GM06990 (cell line): Measurements from ENCODE around the gene NLRP5.
"Not testable (repeated sequence)": the region's sequence is repeated elsewhere in the genome, so short reads cannot be mapped to it uniquely, and the experiment has no call there.

Experiments
- DNase-seq: peaks from one replicate; pipeline ENCODE4 v3.0.0-alpha.2; 2011; ENCODE audit not compliant: insufficient read length; ENCODE audit errors: extremely low read depth
- H3K27me3 ChIP-seq: replicated peaks from 2 replicates; pipeline ENCODE4 v1.6.0; 2011; ENCODE audit warnings: low read length; ENCODE audit not compliant: control insufficient read depth, insufficient read depth
- H3K36me3 ChIP-seq: 2 replicates; pipeline ENCODE4 v1.5.1; 2011; ENCODE audit warnings: low read length; ENCODE audit not compliant: control insufficient read depth, insufficient read depth
- H3K4me3 ChIP-seq: replicated peaks from 2 replicates; pipeline ENCODE4 v1.5.1; 2011; ENCODE audit warnings: low read depth, mild to moderate bottlenecking, control low read depth, low read length
- TF ChIP-seq, protein P1 (sequence below): IDR thresholded peaks from 2 replicates; pipeline ENCODE4 v1.5.1; 2011; ENCODE audit warnings: low read length, control low read depth, mild to moderate bottlenecking, inconsistent platforms; ENCODE audit not compliant: insufficient read depth, poor library complexity, severe bottlenecking

NLRP5 gene

DNA sequence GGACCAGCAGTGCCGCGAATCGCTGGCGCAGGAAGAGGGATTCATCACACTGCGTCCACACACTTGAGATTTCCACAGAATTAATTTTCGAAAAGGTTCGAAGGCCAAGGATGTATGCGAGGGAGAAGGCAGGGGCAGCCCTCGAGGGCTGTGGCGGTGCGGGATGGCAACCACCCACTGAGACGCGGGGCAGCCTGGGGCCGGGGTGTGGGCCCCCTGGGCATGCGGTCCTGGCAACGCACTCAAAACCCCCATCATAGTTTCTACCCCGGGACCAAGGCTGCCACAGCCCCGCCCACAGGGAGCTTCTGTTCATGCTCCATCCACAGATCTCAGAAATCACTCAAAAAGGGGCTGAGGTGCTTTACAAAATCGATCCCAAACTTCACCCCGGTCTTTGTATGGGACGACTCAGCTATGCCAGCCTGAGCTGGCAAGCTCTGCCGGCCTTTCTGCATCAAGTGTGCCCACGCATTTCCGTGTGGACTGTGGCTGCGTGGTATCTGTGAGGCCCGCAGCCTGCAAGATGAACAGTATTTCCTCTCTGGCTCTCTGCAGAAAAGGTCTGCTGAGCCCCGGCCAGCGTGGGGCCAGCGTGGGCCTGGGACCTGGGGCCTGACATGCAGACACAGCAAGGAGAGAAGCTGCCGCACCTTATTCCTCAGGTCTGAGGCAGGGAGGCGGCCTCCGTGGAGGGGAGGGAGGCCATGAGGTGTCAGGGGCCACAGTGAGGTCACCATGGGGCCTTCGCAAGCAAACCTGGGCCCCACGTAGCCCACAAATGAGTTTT, 115.4 kb downstream of the NLRP5 start:
- DNase-seq, result no peak
- TF ChIP-seq, protein P1, sequence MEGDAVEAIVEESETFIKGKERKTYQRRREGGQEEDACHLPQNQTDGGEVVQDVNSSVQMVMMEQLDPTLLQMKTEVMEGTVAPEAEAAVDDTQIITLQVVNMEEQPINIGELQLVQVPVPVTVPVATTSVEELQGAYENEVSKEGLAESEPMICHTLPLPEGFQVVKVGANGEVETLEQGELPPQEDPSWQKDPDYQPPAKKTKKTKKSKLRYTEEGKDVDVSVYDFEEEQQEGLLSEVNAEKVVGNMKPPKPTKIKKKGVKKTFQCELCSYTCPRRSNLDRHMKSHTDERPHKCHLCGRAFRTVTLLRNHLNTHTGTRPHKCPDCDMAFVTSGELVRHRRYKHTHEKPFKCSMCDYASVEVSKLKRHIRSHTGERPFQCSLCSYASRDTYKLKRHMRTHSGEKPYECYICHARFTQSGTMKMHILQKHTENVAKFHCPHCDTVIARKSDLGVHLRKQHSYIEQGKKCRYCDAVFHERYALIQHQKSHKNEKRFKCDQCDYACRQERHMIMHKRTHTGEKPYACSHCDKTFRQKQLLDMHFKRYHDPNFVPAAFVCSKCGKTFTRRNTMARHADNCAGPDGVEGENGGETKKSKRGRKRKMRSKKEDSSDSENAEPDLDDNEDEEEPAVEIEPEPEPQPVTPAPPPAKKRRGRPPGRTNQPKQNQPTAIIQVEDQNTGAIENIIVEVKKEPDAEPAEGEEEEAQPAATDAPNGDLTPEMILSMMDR, result no peak
- Histone ChIP-seq H3K27me3 (no peaks in the 10 kb centered on the region), H3K36me3 (peaks cover 29% of the 10 kb centered on the region), H3K4me3 (no peak overlapping the region)

DNA sequence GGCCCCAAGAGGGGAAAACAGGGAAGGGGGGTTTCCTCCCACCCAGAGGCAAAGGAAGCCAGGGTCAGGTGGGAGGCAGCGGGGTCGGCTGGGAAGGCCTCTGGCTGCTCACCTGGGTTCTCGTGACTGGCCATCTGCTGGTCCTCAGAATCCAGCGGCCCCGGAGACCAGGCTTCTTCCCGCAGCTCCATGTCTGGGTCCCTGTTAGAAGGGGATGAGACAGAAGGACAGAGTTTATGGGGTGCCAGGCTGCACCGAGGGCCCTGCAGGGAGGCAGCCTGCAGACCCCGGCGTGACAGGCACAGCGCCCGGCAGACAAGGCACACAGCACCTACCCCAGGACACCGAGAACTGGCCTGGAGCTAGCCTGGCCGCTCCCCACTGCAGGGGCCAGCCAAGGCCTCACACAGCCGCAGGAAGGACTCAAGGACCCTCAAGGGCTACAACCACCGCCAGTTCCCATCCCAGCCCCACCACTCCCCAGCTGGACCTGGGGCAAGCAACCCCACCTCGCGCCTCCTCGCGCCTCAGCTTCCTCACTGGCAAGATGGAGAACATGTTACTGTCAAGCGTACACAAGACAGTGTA, 116.5 kb downstream of the NLRP5 start:
- Histone ChIP-seq H3K4me3 (no peak overlapping the region), H3K36me3 (peaks cover 26% of the 10 kb centered on the region), H3K27me3 (no peaks in the 10 kb centered on the region)
- DNase-seq, result no peak
- TF ChIP-seq, protein P1, result no peak

GRCh38 chr19:56104423-56104822, 117.8 kb downstream of the NLRP5 start:
- no peaks in the 10 kb centered on the region for H3K27me3 ChIP-seq
- DNase-seq, result no peak
- no peak overlapping the region for H3K4me3 ChIP-seq
- TF ChIP-seq, protein P1, result no peak
- peaks cover 24% of the 10 kb centered on the region for H3K36me3 ChIP-seq

- Histone ChIP-seq H3K36me3 (peaks cover 19% of the 10 kb centered on the region), H3K4me3 (no peak overlapping the region), H3K27me3 (no peaks in the 10 kb centered on the region)
- TF ChIP-seq, protein P1, result peak; percentile 33
- no peak for DNase-seq
These were observed 118.6 kb downstream of the NLRP5 start for GRCh38 chr19:56105090-56105701.

GRCh38 chr19:56105831-56106396, 119.3 kb downstream of the NLRP5 start:
- H3K4me3 ChIP-seq, DNase-seq, H3K27me3 ChIP-seq: not testable (repeated sequence)
- H3K36me3 ChIP-seq, result peaks cover 16% of the 10 kb centered on the region

DNA sequence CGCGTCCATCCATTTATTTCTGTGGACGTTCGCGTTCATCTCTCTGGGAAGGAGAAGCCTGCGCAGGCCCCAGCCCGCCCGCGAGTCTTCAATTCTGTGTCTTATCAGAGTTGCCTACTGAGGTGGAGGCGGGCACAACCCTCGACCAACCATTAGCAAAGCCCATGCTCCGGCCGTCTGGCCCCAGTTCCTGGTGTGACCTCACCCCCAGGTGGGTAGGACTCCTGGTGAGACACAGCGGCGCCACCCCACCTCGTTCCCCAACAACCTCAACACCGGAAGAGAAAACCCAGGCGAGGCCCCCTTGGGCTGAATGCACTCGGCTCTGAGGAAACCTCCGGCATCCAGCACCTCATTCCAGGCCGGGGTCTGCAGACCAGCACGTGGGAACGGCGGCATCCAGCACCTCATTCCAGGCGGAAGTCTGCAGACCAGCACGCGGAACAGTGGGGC, 119.8 kb downstream of the NLRP5 start:
- no peak for DNase-seq
- Histone ChIP-seq H3K27me3 (no peaks in the 10 kb centered on the region), H3K36me3 (peaks cover 16% of the 10 kb centered on the region), H3K4me3 (no peak overlapping the region)
- TF ChIP-seq, protein P1, result no peak
